Retina (tissue), 1 donor: ENCODE data around the gene IZUMO4.

ENCODE experiments used
- DNase-seq: peaks from one replicate; pipeline ENCODE4 v3.0.0-alpha.2; 2016

IZUMO4 gene

GRCh38 chr19:2096480-2097202 lies at the start of gene IZUMO4:
IZUMO4 (plus strand) TSS chr19:2096915; CDS start chr19:2096946, 31 bp downstream.
- DNase-seq: peak; percentile 100

- DNase-seq: no peak
Measured at GRCh38 chr19:2047076-2047448, 49.7 kb upstream of the IZUMO4 start.

- no peak for DNase-seq
Measured at GRCh38 chr19:2047449-2048103, 49.1 kb upstream of the IZUMO4 start.

GRCh38 chr19:2048104-2048958 lies 48.4 kb upstream of the IZUMO4 start:
- no peak for DNase-seq

- no peak for DNase-seq
Measured at GRCh38 chr19:2048959-2049740, 47.6 kb upstream of the IZUMO4 start.

- DNase-seq: peak; percentile 61
Measured at GRCh38 chr19:2049741-2050348, 46.9 kb upstream of the IZUMO4 start.

- DNase-seq: no peak
Measured at GRCh38 chr19:2050349-2050990, 46.2 kb upstream of the IZUMO4 start.

- peak; percentile 97 for DNase-seq
Measured at GRCh38 chr19:2050991-2051772, 45.5 kb upstream of the IZUMO4 start, which contains the start of gene MKNK2. MKNK2 (minus strand) TSS chr19:2051244; CDS start chr19:2050851, 393 bp downstream.

GRCh38 chr19:2051773-2052704 lies 44.7 kb upstream of the IZUMO4 start:
- no peak for DNase-seq

GRCh38 chr19:2053601-2054389 lies 42.9 kb upstream of the IZUMO4 start:
- DNase-seq: no peak

GRCh38 chr19:2054763-2055162 lies 42.0 kb upstream of the IZUMO4 start:
- DNase-seq: no peak

GRCh38 chr19:2055931-2056836 lies 40.5 kb upstream of the IZUMO4 start:
- peak; percentile 45 for DNase-seq

GRCh38 chr19:2056837-2057192 lies 39.9 kb upstream of the IZUMO4 start:
- no peak for DNase-seq

- no peak for DNase-seq
Measured at GRCh38 chr19:2057484-2058469, 38.9 kb upstream of the IZUMO4 start.

GRCh38 chr19:2058570-2059421 lies 37.9 kb upstream of the IZUMO4 start:
- DNase-seq: no peak
